IPS DF 6.9 (cell line): Measurements from ENCODE around the gene CDH23.

Experiments used
- DNase-seq: peaks from one replicate; pipeline ENCODE4 v3.0.0-alpha.2; 2013; ENCODE audit warnings: low read depth, low spot score
- H3K27ac ChIP-seq: one replicate; pipeline ENCODE4 v1.5.1; 2013; ENCODE audit warnings: low read length, control low read depth
- H3K27me3 ChIP-seq: 2 replicates; pipeline ENCODE4 v1.6.1; 2013; ENCODE audit warnings: mild to moderate bottlenecking, low read length; ENCODE audit not compliant: control insufficient read depth, insufficient read depth
- H3K36me3 ChIP-seq: 2 replicates; pipeline ENCODE4 v1.6.1; 2013; ENCODE audit warnings: low read length; ENCODE audit not compliant: control insufficient read depth, insufficient read depth
- H3K4me1 ChIP-seq: 2 replicates; pipeline ENCODE4 v1.6.1; 2013; ENCODE audit warnings: low read length; ENCODE audit not compliant: control insufficient read depth, insufficient read depth
- H3K4me3 ChIP-seq: 2 replicates; pipeline ENCODE4 v1.5.1; 2013; ENCODE audit warnings: mild to moderate bottlenecking, low read length
- H3K9me3 ChIP-seq: 2 replicates; pipeline ENCODE4 v1.6.1; 2013; ENCODE audit warnings: low read length, inconsistent platforms; ENCODE audit not compliant: control insufficient read depth, insufficient read depth
- WGBS: extraction: QIAGEN DNeasy Blood & Tissue Kit; methylation state at CpG from one replicate; pipeline ENCODE4 v1.1.7; 2013; ENCODE audit warnings: mixed read lengths, missing lambda C conversion rate; ENCODE audit not compliant: insufficient read length, insufficient coverage; 5-methylcytosine and 5-hydroxymethylcytosine counted together

Gene CDH23

GRCh38 chr10:71588685-71589084 is 192.0 kb downstream of the CDH23 start:
- no peaks in the 10 kb centered on the region for H3K9me3 ChIP-seq
- peaks cover 1% of the 10 kb centered on the region; the same call in 1 of the 2 replicates for H3K4me1 ChIP-seq
- H3K36me3 ChIP-seq, result no peaks in the 10 kb centered on the region
- WGBS, result no CpG with 5 or more reads among the region's 4 CpGs
- no peak overlapping the region for H3K27ac ChIP-seq
- H3K27me3 ChIP-seq, result no peaks in the 10 kb centered on the region
- no peak overlapping the region for H3K4me3 ChIP-seq
- DNase-seq, result no peak

DNA sequence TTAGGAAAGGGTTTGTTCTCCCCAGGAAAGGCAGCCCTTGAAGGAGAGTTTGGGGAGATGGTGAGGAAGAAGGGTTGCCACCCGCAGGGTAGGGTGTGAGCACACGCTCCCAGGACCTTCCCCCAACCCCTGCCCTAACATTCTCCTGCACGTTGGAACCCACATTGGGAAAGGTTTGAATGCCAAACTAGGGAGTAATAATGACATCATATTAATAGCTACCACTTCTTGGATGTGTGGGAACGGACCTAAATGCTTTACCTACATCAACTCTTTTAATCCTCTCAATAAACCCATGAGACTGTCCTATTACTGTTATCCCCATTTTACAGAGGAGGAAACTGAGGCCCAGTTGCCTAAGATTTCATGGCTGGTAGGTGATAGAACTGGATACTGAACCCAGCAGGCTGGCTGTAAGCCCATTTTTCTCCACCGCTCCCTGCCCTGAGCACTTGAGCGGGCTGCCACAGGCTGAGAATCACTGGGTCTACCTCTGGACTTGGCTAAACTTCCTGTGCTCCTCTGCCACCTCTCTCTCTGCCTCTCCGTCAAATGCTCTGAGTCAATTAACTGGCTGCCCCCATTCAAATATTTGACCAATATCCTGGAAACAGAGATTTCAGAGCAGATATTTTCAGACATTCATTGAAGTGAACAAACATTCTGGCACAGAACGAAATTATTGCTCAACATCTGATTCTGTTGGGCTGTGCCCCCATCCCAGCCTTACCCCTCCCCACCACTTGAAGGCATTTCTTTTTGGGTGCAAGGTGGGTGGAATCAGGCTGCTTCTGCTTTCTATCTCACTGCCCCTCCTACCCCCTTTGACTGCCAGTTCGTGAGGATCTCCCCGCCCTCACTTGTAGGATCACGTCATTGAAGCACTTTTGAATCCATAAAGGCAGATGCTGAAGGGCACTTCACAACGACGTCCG is 193.2 kb downstream of the CDH23 start:
- DNase-seq, result no peak
- Histone ChIP-seq H3K27me3 (no peaks in the 10 kb centered on the region), H3K9me3 (no peaks in the 10 kb centered on the region), H3K36me3 (no peaks in the 10 kb centered on the region), H3K4me3 (no peak overlapping the region), H3K27ac (no peak overlapping the region), H3K4me1 (0 out of 2 replicates have a peak, but pooled peaks cover 1% of the 10 kb centered on the region)
- WGBS, result no CpG with 5 or more reads among the region's 14 CpGs

DNA sequence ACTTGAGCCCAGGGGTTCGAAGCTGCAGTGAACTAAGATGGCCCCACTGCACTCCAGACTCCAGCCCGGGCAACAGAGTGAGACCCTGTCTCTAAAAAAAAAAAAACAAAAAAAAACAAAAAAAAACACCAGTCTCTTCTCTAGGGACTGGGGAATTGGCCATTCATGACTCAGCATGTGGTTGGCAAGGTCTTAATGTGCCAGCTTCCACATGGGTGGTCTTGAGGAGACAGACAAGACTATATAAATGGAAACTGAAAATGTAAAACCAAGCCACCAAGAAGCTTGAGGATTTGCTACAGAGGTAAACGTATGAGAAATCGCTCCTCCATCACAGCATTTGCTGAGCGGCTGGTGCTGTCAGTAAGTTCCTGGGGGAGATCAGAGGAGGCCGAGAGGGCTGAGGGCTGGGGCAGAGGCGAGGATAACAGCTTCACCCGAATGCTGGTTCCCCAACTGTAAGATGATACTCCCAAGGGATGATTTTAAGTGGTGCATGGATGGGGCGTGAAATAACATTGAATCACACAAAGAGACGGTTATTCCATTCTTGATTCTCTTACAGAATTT is 194.1 kb downstream of the CDH23 start:
- WGBS, result no CpG with 5 or more reads among the region's 10 CpGs
- 0 out of 2 replicates have a peak, but pooled peaks cover 1% of the 10 kb centered on the region for H3K4me1 ChIP-seq
- DNase-seq, result no peak

DNA sequence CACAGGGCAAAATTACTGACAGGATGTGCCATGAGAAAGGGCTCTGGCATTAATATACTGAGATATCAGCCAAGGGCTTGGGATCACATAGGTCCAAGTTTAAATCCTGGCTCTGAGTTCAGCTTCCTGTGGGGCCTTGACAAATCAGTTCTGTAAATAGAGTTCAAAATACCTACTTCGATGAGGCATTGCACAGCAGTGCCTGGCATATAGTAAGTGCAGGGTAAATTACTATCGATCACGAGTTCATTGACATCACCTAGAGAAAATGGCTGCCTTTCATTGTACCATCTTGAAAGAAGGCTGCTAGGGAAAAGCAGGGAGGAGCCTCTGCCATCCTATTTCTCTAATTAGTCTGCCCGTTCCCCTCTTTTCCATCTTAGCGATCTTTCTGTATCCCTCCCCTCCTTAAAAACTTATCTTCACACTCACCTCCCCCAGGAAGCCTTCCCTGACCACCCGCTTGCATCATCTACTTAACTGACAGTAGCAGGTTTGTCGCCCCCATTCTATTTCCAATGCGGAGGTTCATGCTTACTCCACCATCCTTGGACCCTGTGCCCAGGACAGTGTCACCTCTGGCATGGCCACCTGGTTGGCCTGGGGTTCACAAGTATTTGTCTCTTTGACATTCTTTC is 198.3 kb downstream of the CDH23 start:
- DNase-seq, result no peak
- Histone ChIP-seq H3K4me3 (no peak overlapping the region), H3K36me3 (no peaks in the 10 kb centered on the region), H3K9me3 (no peaks in the 10 kb centered on the region), H3K27ac (no peak overlapping the region), H3K27me3 (no peaks in the 10 kb centered on the region), H3K4me1 (peaks cover 4% of the 10 kb centered on the region)
- WGBS, result 100% methylated on average over 1 of the region's 8 CpGs

More for the DNA sequence above, 194.1 kb downstream of the CDH23 start:
- H3K27ac ChIP-seq, result no peak overlapping the region
- no peaks in the 10 kb centered on the region for H3K36me3 ChIP-seq
- H3K4me3 ChIP-seq, result no peak overlapping the region
- H3K9me3 ChIP-seq, result no peaks in the 10 kb centered on the region
- no peaks in the 10 kb centered on the region for H3K27me3 ChIP-seq

GRCh38 chr10:71595649-71596048 is 198.9 kb downstream of the CDH23 start:
- Histone ChIP-seq H3K4me3 (no peak overlapping the region), H3K4me1 (peaks cover 4% of the 10 kb centered on the region), H3K9me3 (no peaks in the 10 kb centered on the region), H3K27me3 (no peaks in the 10 kb centered on the region), H3K36me3 (no peaks in the 10 kb centered on the region), H3K27ac (no peak overlapping the region)
- WGBS, result no CpG with 5 or more reads among the region's 7 CpGs
- DNase-seq, result no peak

GRCh38 chr10:71596127-71596526 is 199.4 kb downstream of the CDH23 start:
- no peaks in the 10 kb centered on the region for H3K36me3 ChIP-seq
- no peak overlapping the region for H3K27ac ChIP-seq
- WGBS, result no CpG with 5 or more reads among the region's 3 CpGs

DNA sequence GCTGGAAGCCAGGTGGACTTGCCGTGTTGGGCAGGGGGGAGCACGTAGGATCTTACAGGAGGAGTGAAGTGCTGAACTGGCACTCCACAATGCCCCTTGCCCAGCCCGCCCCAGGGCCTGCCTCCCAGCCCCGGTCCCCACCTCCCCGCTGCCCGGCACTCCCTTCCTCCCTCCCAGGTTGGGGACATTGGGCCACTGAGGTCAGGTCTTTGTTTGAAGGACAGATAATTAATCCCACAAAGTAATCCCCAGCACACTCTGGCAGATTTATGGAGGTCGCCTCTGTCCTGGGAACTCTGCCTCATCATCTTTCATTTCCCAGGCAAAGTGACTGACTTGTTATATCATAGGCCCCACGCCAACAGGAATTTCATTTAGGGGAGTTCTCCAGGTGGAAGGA is 200.0 kb downstream of the CDH23 start:
- no peaks in the 10 kb centered on the region for H3K27me3 ChIP-seq
- H3K9me3 ChIP-seq, result no peaks in the 10 kb centered on the region
- no peak overlapping the region for H3K4me3 ChIP-seq
- H3K4me1 ChIP-seq, result peaks cover 2% of the 10 kb centered on the region
- no CpG with 5 or more reads among the region's 8 CpGs for WGBS
- H3K27ac ChIP-seq, result no peak overlapping the region
- H3K36me3 ChIP-seq, result no peaks in the 10 kb centered on the region
- DNase-seq, result no peak

More at GRCh38 chr10:71596127-71596526, 199.4 kb downstream of the CDH23 start:
- Histone ChIP-seq H3K27me3 (no peaks in the 10 kb centered on the region), H3K4me1 (peaks cover 2% of the 10 kb centered on the region), H3K4me3 (no peak overlapping the region), H3K9me3 (no peaks in the 10 kb centered on the region)
- no peak for DNase-seq

DNA sequence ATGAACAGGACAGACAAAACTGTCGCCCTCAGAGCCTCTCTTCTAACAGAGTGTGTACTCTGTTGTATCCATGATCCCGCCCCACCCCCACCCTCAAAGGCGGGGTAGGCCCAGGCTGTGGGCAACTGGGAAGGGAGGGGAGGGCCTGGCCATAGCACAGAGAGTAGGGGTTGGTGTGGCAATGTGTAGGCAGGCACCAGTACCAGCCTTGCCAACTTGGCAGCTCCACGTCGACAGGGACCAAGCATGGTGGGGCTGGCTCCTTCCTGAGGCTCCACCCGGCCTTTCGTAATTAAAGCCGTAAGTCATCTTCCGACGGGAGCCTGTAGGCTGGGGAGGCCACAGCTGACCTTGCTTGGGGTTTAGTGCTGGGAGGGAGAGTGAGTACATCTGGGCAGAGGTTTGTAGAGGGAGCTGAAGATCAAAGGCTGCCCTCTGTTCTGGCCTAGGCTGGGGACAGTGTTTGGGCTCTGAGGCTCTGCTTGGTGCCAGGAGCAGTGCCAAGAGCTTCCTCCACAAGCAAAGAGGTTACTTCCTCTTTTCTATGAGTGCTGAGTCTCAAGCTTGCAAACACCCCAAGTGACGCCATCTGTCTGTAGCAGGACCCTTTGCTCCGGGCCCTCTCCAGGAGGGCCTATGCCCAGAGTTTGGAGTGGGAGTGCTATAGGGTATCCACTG is 201.2 kb downstream of the CDH23 start:
- Histone ChIP-seq H3K4me3 (no peak overlapping the region), H3K4me1 (peaks cover 2% of the 10 kb centered on the region), H3K27me3 (no peaks in the 10 kb centered on the region), H3K9me3 (no peaks in the 10 kb centered on the region), H3K27ac (no peak overlapping the region), H3K36me3 (no peaks in the 10 kb centered on the region)
- WGBS, result no CpG with 5 or more reads among the region's 12 CpGs
- DNase-seq, result no peak

GRCh38 chr10:71598621-71599055 is 201.9 kb downstream of the CDH23 start:
- H3K27ac ChIP-seq, result no peak overlapping the region
- no CpG with 5 or more reads among the region's 10 CpGs for WGBS
- no peak for DNase-seq

GRCh38 chr10:71599518-71599917 is 202.8 kb downstream of the CDH23 start:
- no peak overlapping the region for H3K4me3 ChIP-seq
- H3K9me3 ChIP-seq, result no peaks in the 10 kb centered on the region
- peaks cover 2% of the 10 kb centered on the region for H3K4me1 ChIP-seq
- no peaks in the 10 kb centered on the region for H3K36me3 ChIP-seq
- H3K27me3 ChIP-seq, result no peaks in the 10 kb centered on the region
- WGBS, result no CpG with 5 or more reads among the region's 2 CpGs
- DNase-seq, result no peak
- H3K27ac ChIP-seq, result no peak overlapping the region

More at GRCh38 chr10:71598621-71599055, 201.9 kb downstream of the CDH23 start:
- Histone ChIP-seq H3K4me3 (no peak overlapping the region), H3K36me3 (no peaks in the 10 kb centered on the region), H3K27me3 (no peaks in the 10 kb centered on the region), H3K4me1 (peaks cover 2% of the 10 kb centered on the region), H3K9me3 (no peaks in the 10 kb centered on the region)
